GM21723 (cell line): ENCODE results near the gene UBE4B.
"Not testable (repeated sequence)": the region's sequence is repeated elsewhere in the genome, so short reads cannot be mapped to it uniquely, and the experiment has no call there.

Experiments
- ATAC-seq: cut with Tn5 transposase; IDR thresholded peaks from one replicate; pipeline ENCODE4 v1.9.1; 2021; ENCODE audit warnings: mild to moderate bottlenecking, moderate library complexity; ENCODE audit not compliant: unreplicated experiment

The UBE4B gene

GRCh38 chr1:10208537-10208936, 175.8 kb downstream of the UBE4B start:
- ATAC-seq: no peak

GRCh38 chr1:10209590-10209904, 176.8 kb downstream of the UBE4B start:
- ATAC-seq: no peak

GRCh38 chr1:10209905-10210810, 177.4 kb downstream of the UBE4B start, which contains the start of gene KIF1B:
Gene KIF1B (plus strand): TSS chr1:10210570. CDS start chr1:10232329, 21,759 bp downstream.
- peak; percentile 96 for ATAC-seq

- peak; percentile 22 for ATAC-seq
These were observed 178.4 kb downstream of the UBE4B start for GRCh38 chr1:10210841-10211804.

GRCh38 chr1:10211805-10212410, 179.2 kb downstream of the UBE4B start:
- ATAC-seq: no peak

GRCh38 chr1:10212476-10212875, 179.7 kb downstream of the UBE4B start:
- no peak for ATAC-seq

DNA sequence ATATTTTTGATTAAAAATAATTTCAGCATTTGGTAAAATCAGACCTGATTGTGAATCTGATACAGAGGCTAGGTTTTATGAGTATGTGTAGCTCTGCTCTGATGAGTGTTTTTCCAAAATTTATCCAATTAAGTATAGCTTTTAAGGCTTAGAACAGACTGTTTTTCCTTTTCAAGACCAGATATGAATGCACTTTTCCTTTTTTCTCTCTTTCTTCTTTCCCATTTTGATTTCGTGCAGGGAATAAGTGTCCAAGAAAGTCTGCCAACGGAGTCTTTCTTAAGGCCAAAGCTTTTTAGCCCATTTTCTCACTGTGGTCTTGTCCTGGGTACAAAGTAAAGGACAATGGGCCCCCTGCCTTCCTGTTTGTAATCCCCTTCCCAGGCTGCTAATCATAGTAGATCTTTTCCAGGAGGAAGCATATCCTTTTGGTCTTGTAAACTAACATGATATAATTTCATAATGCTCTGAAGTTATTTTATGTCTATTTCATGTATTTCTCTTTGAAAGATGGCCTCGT, 180.5 kb downstream of the UBE4B start:
- ATAC-seq: no peak

GRCh38 chr1:10216090-10216749, 183.5 kb downstream of the UBE4B start:
- no peak for ATAC-seq

DNA sequence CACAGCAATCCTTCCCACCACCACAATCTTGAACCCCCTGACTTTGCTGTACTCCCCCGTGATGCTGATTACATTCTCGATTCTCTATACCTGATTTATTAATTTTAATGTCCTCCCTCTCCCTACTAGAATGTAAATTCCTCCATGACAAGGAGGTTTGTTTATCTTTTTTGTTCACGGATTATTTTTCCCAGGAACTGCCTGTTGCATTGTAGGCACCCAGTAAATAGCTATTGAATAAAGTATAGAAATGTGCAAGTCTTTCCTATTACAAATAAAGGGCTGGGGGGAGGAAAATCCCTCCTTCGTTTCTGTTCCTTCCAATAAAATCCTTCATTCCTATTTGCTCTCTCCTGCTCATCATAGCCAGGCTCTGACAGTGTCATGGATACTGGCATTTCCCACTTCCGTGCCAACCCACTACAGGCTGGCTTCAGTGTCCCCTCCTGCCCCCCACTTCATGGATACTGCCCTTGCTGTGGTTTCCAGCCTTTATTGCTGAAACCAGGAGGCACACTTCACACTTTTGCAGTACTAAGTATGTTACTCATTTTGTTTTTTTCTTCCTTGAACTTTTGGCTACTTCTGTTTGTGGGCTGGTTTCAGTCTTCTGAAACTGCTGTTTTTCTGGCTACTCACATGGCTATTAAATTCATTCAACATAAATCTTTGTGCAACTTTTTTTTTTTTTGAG, 185.1 kb downstream of the UBE4B start:
- ATAC-seq: no peak

DNA sequence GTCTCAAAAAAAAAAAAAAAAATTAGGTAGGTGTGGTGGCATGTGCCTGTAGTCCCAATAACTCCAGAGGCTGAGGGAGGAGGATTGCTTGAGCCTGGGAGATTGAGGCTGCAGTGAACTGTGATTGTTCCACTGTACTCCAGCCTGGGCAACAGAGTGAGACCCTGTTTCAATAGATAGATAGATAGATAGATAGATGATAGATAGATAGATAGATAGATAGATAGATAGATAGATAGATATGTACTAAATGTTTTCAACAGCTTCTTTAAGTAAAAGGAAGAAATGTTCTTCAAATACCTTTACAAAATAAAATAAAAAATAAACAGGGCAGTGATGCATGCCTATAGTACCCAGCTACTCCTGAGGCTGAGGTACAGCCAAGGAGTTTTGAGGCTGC, 187.4 kb downstream of the UBE4B start:
- no peak for ATAC-seq

DNA sequence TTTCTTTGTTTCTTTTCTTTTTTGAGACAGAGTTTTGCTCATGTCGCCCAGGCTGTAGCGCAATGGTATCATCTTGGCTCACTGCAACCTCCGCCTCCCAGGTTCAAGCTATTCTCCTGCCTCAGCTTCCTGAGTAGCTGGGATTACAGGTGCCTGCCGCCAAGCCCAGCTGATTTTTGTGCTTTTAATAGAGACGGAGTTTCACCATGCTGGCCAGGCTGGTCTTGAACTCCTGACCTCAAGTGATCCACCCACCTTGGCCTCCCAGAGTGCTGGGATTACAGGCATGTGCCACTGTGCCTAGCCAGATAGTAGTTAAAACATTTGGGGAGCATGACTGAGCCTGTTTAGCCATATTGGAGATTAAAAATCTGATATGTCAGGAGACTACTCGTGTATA, 187.9 kb downstream of the UBE4B start:
- not testable (repeated sequence) for ATAC-seq

DNA sequence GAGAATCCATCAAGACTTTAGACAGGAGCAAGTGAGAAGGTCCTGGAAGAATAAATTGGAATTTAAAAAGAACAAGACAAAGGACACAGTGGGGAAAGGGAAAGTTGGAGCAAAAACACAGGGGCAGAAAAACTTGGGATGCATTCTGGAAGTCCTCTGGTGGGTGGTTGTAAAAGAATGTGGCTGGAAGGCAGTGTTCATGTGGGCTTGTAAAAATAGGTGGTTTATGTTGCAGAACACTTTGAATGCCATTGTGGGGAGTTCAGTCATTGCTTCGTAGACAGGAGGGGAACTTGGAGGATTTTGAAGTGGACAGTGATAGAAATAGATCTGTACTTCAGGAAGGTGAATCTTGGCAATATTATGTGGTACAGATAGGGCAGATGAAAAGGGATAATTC, 192.8 kb downstream of the UBE4B start:
- ATAC-seq: no peak

DNA sequence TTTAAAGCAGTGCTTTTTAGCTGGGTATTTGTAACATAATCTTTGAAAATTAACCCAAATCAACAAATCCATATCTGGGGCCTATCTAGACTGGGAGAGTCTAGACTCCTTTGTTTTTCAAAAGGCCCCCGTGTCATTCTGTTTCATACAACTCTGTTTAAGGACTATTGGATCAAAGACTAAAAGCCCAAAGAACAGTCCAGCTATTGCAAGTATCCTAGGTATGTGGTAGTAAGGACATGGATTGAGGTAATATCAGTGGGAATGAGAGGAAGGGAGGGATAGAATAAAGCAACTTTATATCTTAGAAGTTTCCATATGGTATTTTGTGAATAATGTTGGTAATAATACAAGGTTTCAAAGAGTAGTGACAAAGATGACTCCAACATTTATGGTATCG, 195.8 kb downstream of the UBE4B start:
- no peak for ATAC-seq

- no peak for ATAC-seq
These were observed 197.1 kb downstream of the UBE4B start for GRCh38 chr1:10229903-10230302.
